GM21619 (cell line): ENCODE data around the gene PCDHB1.
"Not testable (repeated sequence)": the region's sequence is repeated elsewhere in the genome, so short reads cannot be mapped to it uniquely, and the experiment has no call there.

Source experiments
- ATAC-seq: cut with Tn5 transposase; IDR thresholded peaks from one replicate; pipeline ENCODE4 v1.9.1; 2021; ENCODE audit not compliant: unreplicated experiment

PCDHB1 gene

DNA sequence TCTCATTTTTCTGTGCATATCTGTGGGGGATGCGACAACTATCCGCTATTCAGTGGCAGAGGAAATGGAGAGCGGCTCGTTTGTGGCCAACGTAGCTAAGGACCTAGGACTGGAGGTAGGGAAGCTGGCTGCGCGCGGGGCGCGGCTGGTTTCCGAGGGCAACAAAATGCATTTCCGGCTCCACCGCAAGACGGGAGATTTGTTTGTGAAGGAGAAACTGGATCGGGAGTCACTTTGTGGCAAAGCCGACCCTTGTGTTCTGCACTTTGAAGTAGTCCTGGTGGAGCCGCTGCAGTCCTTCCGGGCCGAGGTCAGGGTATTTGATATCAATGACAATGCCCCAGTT is 320 bp downstream of the PCDHB1 start:
- no peak for ATAC-seq

GRCh38 chr5:141077826-141078225 is 26.7 kb downstream of the PCDHB1 start:
- ATAC-seq, result no peak

- ATAC-seq, result no peak
Observed at GRCh38 chr5:141082228-141082627, 31.1 kb downstream of the PCDHB1 start.

GRCh38 chr5:141084487-141084989 is 33.4 kb downstream of the PCDHB1 start:
- ATAC-seq, result no peak

DNA sequence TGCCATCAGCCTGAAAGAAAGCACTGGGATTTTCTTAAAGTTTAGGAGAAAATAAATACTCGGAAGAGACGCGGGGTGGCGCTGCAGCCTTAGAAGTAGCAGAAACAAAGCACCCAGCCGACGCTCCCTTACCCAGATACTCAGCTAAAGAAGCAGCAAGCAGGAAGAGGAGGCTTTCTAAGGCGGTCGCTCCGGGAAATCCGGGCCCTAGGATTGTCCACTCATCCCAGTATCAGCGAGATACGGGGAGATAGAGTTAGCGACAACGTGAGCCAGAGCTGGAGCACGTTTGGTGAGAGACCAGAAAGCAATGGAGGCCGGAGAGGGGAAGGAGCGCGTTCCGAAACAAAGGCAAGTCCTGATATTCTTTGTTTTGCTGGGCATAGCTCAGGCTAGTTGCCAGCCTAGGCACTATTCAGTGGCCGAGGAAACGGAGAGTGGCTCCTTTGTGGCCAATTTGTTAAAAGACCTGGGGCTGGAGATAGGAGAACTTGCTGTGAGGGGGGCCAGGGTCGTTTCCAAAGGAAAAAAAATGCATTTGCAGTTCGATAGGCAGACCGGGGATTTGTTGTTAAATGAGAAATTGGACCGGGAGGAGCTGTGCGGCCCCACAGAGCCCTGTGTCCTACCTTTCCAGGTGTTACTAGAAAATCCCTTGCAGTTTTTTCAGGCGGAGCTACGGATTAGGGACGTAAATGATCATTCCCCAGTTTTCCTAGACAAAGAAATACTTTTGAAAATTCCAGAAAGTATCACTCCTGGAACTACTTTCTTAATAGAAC is 43.5 kb downstream of the PCDHB1 start, which contains the start of gene PCDHB2:
TSS of gene PCDHB2 (plus strand) at position 135 of the 782 bp plus-strand sequence. CDS start at position 311, 176 bp downstream.
- ATAC-seq, result no peak

DNA sequence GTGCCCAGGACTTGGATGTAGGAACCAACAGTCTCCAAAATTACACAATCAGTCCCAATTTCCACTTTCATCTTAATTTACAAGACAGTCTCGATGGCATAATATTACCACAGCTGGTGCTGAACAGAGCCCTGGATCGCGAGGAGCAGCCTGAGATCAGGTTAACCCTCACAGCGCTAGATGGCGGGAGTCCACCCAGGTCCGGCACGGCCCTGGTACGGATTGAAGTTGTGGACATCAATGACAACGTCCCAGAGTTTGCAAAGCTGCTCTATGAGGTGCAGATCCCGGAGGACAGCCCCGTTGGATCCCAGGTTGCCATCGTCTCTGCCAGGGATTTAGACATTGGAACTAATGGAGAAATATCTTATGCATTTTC is 44.1 kb downstream of the PCDHB1 start:
- no peak for ATAC-seq

GRCh38 chr5:141096181-141096580 is 45.0 kb downstream of the PCDHB1 start:
- not testable (repeated sequence) for ATAC-seq

- ATAC-seq, result not testable (repeated sequence)
Observed at GRCh38 chr5:141096586-141096985, 45.4 kb downstream of the PCDHB1 start.

- ATAC-seq, result no peak
Observed at GRCh38 chr5:141100243-141100805, 49.1 kb downstream of the PCDHB1 start, which contains the start of gene PCDHB3. PCDHB3 (plus strand) TSS chr5:141100473; CDS start chr5:141100650, 177 bp downstream.

- no peak for ATAC-seq
Observed at GRCh38 chr5:141101059-141101458, 49.9 kb downstream of the PCDHB1 start.

- not testable (repeated sequence) for ATAC-seq
Observed at GRCh38 chr5:141102070-141102469, 50.9 kb downstream of the PCDHB1 start.

DNA sequence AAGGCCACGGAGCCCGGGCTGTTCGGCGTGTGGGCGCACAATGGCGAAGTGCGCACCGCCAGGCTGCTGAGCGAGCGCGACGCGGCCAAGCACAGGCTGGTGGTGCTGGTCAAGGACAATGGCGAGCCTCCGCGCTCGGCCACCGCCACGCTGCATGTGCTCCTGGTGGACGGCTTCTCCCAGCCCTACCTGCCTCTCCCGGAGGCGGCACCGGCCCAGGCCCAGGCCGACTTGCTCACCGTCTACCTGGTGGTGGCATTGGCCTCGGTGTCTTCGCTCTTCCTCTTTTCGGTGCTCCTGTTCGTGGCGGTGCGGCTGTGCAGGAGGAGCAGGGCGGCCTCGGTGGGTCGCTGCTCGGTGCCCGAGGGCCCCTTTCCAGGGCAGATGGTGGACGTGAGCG is 51.3 kb downstream of the PCDHB1 start:
- ATAC-seq, result not testable (repeated sequence)

DNA sequence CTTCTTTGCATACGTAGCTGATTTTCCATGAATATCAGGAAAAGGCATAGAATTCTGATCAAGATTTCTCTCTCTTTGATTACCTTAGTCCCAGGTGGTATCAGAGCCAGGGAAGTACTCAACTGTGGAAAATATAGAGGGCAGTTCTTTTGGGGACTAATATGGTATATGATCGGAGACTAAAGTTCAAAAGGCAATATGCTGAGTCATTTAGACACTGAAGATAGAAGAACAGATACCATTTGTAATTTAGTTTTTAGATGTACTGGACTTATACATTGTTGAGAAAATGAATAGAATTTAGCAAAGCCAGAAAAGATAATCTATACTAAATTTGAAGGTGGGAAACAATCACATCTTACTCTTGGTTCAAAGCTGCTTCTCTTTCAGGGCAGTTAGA is 54.2 kb downstream of the PCDHB1 start:
- ATAC-seq, result no peak
